Measurements from ENCODE around the gene NBEA. TPM values are rescaled to one million over a fixed set of nuclear protein-coding genes. Genes with fewer than 3 reads are reported as not detected.

Gene NBEA
- total RNA-seq, 1 experiment from 2014 or later, result 3.3 TPM

GRCh38 chr13:35191883-35192282 is 249.8 kb downstream of the NBEA start:
- BruUV-seq (replicated peaks), result no TSS peak
- Histone ChIP-seq H3K36me3 (ENCODE audit: control insufficient read depth, insufficient read depth, low read length) (no peaks in the 10 kb centered on the region), H3K9me3 (ENCODE audit: control insufficient read depth, insufficient read depth, low read depth, low read length) (no peaks in the 10 kb centered on the region), H3K27ac (ENCODE audit: low read length) (no peak overlapping the region), H3K4me3 (ENCODE audit: low read depth in 2 of 2, low read length in 2 of 2) (no peak overlapping the region), H3K27me3 (ENCODE audit: control insufficient read depth, insufficient read depth, low read length) (no peaks in the 10 kb centered on the region), H3K4me1 (ENCODE audit: control insufficient read depth, insufficient read depth, low read length) (no peaks in the 10 kb centered on the region)
- intact Hi-C loops (cut with micrococcal nuclease; ENCODE audit: unreplicated experiment) (no loop called here), in situ Hi-C loops (cut with HindIII; ENCODE audit: low pct_unique_long_range_greater_than_20kb, low sequenced_read_pairs) (no loop called here)
- CTCF ChIA-PET, result no interaction called here
- no peak for TF ChIP-seq SIN3A (IDR thresholded peaks at IDR 0.05; ENCODE audit: borderline replicate concordance, insufficient read depth, low read depth, low read length)
- no peak for TF ChIP-seq POLR2AphosphoS5 (IDR thresholded peaks at IDR 0.05; ENCODE audit: low read depth, low read length)
- TF ChIP-seq, protein P1, sequence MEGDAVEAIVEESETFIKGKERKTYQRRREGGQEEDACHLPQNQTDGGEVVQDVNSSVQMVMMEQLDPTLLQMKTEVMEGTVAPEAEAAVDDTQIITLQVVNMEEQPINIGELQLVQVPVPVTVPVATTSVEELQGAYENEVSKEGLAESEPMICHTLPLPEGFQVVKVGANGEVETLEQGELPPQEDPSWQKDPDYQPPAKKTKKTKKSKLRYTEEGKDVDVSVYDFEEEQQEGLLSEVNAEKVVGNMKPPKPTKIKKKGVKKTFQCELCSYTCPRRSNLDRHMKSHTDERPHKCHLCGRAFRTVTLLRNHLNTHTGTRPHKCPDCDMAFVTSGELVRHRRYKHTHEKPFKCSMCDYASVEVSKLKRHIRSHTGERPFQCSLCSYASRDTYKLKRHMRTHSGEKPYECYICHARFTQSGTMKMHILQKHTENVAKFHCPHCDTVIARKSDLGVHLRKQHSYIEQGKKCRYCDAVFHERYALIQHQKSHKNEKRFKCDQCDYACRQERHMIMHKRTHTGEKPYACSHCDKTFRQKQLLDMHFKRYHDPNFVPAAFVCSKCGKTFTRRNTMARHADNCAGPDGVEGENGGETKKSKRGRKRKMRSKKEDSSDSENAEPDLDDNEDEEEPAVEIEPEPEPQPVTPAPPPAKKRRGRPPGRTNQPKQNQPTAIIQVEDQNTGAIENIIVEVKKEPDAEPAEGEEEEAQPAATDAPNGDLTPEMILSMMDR (IDR thresholded peaks at IDR 0.05), result no peak
- TF ChIP-seq, protein P2, sequence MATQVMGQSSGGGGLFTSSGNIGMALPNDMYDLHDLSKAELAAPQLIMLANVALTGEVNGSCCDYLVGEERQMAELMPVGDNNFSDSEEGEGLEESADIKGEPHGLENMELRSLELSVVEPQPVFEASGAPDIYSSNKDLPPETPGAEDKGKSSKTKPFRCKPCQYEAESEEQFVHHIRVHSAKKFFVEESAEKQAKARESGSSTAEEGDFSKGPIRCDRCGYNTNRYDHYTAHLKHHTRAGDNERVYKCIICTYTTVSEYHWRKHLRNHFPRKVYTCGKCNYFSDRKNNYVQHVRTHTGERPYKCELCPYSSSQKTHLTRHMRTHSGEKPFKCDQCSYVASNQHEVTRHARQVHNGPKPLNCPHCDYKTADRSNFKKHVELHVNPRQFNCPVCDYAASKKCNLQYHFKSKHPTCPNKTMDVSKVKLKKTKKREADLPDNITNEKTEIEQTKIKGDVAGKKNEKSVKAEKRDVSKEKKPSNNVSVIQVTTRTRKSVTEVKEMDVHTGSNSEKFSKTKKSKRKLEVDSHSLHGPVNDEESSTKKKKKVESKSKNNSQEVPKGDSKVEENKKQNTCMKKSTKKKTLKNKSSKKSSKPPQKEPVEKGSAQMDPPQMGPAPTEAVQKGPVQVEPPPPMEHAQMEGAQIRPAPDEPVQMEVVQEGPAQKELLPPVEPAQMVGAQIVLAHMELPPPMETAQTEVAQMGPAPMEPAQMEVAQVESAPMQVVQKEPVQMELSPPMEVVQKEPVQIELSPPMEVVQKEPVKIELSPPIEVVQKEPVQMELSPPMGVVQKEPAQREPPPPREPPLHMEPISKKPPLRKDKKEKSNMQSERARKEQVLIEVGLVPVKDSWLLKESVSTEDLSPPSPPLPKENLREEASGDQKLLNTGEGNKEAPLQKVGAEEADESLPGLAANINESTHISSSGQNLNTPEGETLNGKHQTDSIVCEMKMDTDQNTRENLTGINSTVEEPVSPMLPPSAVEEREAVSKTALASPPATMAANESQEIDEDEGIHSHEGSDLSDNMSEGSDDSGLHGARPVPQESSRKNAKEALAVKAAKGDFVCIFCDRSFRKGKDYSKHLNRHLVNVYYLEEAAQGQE (IDR thresholded peaks at IDR 0.05; ENCODE audit: insufficient read depth in 1 of 2, low read depth in 2 of 2, low read length in 1 of 2), result no peak
- no peak for TF ChIP-seq TCF7L2 (IDR thresholded peaks at IDR 0.05; ENCODE audit: low read depth, low read length)
- POLR2A ChIA-PET, result no interaction called here
- no peak for DNase-seq (ENCODE audit: low read depth, low spot score)
- no peak for ATAC-seq

DNA sequence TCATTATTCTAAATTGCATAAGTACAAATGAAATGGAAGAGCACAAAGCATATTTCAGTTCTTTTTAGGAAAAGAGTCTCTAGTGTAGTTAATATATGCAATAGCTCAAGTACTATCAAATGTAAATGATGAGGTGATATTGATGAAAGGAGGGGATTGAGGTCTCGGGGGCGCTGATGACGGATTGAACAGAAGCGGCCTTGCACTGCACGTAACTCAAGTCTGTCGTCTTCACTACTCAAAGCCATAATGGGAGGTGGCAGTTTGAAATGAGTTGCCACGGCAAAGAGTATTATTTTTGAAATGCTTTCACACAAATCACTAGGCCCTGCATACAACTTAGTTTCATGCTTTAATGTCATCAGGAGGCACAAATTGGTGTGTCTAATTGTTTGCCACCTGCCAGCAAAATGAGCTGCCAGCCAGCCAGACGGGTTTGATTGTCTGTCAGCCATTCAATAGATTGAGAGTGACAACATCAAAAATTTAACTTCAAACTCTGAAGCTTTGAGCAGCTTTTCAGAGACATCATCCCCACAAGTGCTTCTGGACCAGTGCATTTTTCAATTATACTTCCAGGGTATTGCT is 256.6 kb downstream of the NBEA start:
- TF ChIP-seq, protein P2 (IDR thresholded peaks at IDR 0.05; ENCODE audit: insufficient read depth in 1 of 2, low read depth in 2 of 2, low read length in 1 of 2), result no peak
- TF ChIP-seq SIN3A (IDR thresholded peaks at IDR 0.05; ENCODE audit: borderline replicate concordance, insufficient read depth, low read depth, low read length), result no peak
- TF ChIP-seq POLR2AphosphoS5 (IDR thresholded peaks at IDR 0.05; ENCODE audit: low read depth, low read length), result no peak
- TF ChIP-seq, protein P1 (IDR thresholded peaks at IDR 0.05), result no peak
- no peak for TF ChIP-seq TCF7L2 (IDR thresholded peaks at IDR 0.05; ENCODE audit: low read depth, low read length)
- H3K27me3 ChIP-seq (ENCODE audit: control insufficient read depth, insufficient read depth, low read length), result no peaks in the 10 kb centered on the region
- ChIA-PET POLR2A (no interaction called here), CTCF (no interaction called here)
- H3K36me3 ChIP-seq (ENCODE audit: control insufficient read depth, insufficient read depth, low read length), result no peaks in the 10 kb centered on the region
- no peak for DNase-seq (ENCODE audit: low read depth, low spot score)
- ATAC-seq, result no peak
- no peak overlapping the region for H3K27ac ChIP-seq (ENCODE audit: low read length)
- H3K9me3 ChIP-seq (ENCODE audit: control insufficient read depth, insufficient read depth, low read depth, low read length), result no peaks in the 10 kb centered on the region
- in situ Hi-C loops (cut with HindIII; ENCODE audit: low pct_unique_long_range_greater_than_20kb, low sequenced_read_pairs), result no loop called here
- no peaks in the 10 kb centered on the region for H3K4me1 ChIP-seq (ENCODE audit: control insufficient read depth, insufficient read depth, low read length)
- intact Hi-C loops (cut with micrococcal nuclease; ENCODE audit: unreplicated experiment), result no loop called here
- no peak overlapping the region for H3K4me3 ChIP-seq (ENCODE audit: low read depth in 2 of 2, low read length in 2 of 2)
- BruUV-seq (replicated peaks), result no TSS peak
